ENCODE measurements around the gene CDHR3.

DNA sequence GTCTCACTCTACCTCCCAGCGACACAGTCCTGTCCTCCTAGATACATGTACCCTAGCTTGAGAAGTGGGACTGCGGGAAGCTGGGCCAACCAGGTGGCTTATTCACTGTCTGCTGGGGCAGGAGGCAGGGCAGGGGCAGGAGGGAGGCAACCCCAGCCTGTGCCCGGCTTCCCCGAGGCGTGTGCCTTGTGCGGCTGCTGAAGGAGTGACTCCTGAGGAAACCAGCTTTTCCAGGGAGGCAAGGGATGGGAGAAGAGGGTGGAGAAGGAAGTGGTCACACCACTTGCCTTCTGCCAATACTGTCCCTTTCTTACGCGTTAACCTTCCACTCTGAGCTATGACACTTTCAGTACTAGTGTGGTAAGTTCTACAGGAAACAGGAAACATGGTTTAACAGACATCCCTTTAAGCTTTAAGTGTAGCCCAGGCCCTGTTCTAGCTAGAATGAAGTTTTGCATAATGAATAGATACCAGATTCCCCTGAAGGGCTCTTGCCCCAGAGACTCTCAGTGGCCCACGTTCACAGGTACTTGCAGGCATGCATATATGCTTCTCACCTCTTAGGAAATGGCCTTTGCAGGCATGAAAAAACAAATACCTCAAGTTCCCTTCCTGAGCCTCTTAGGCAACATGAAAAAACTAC, 108.4 kb downstream of the CDHR3 start:
- no peak for TF ChIP-seq POLR2A (IDR thresholded peaks at IDR 0.05; ENCODE audit: low read depth, low read length)
- TF ChIP-seq, protein P1, sequence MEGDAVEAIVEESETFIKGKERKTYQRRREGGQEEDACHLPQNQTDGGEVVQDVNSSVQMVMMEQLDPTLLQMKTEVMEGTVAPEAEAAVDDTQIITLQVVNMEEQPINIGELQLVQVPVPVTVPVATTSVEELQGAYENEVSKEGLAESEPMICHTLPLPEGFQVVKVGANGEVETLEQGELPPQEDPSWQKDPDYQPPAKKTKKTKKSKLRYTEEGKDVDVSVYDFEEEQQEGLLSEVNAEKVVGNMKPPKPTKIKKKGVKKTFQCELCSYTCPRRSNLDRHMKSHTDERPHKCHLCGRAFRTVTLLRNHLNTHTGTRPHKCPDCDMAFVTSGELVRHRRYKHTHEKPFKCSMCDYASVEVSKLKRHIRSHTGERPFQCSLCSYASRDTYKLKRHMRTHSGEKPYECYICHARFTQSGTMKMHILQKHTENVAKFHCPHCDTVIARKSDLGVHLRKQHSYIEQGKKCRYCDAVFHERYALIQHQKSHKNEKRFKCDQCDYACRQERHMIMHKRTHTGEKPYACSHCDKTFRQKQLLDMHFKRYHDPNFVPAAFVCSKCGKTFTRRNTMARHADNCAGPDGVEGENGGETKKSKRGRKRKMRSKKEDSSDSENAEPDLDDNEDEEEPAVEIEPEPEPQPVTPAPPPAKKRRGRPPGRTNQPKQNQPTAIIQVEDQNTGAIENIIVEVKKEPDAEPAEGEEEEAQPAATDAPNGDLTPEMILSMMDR (IDR thresholded peaks at IDR 0.05; ENCODE audit: extremely low read depth in 1 of 2, insufficient read depth in 1 of 2, low read depth in 1 of 2, low read length in 2 of 2) = no peak
- TF ChIP-seq EZH2 (IDR thresholded peaks at IDR 0.05; ENCODE audit: borderline replicate concordance, low read depth, low read length, severe bottlenecking) = no peak
- no peak for TF ChIP-seq POLR2AphosphoS5 (IDR thresholded peaks at IDR 0.05; ENCODE audit: insufficient read depth, low read depth, low read length)

Measured in endothelial cell of umbilical vein (primary cell).